Heart right ventricle (tissue), 16 donors: ENCODE results near the gene SUMF1. TPM values are rescaled to one million over a fixed set of nuclear protein-coding genes. Genes with fewer than 3 reads are reported as not detected.
A peak's percentile ranks its signal among the peaks of the same experiment; 100 is the strongest.

Experiments
- ATAC-seq, 8 donors: fragments of 200-7000 bp; cut with Tn5 transposase; one replicate each; pipeline ENCODE4 v1.9.1; 2020; ENCODE audit warnings: mild to moderate bottlenecking in 8 of 8, moderate library complexity in 8 of 8, moderate number of reproducible peaks in 1 of 8
- DNase-seq, 2 donors: peaks; one replicate each; pipeline ENCODE4 v3.0.0-alpha.2; 2020
- H3K27ac ChIP-seq, 10 donors: fragments of 200-600 bp; sonication (generic) in 2 of 10; one replicate each; pipeline versions ENCODE4 v1.5.0 to v1.8.0; 2020 to 2022; ENCODE audit warnings: mild to moderate bottlenecking in 3 of 10
- H3K27me3 ChIP-seq, 7 donors: fragments of 200-600 bp; one replicate each; pipeline ENCODE4 v1.8.0; 2021 to 2022; ENCODE audit warnings: mild to moderate bottlenecking in 2 of 7
- H3K36me3 ChIP-seq, 9 donors: fragments of 200-600 bp; sonication (generic) in 1 of 9; one replicate each; pipeline versions ENCODE4 v1.5.0 to v1.8.0; 2020 to 2022; ENCODE audit warnings: mild to moderate bottlenecking in 2 of 9
- H3K4me1 ChIP-seq, 9 donors: fragments of 200-600 bp; sonication (generic) in 1 of 9; one replicate each; pipeline versions ENCODE4 v1.5.0 to v1.8.0; 2020 to 2022; ENCODE audit warnings: mild to moderate bottlenecking in 4 of 9
- H3K4me3 ChIP-seq, 10 donors: fragments of 200-600 bp; sonication (generic) in 2 of 10; one replicate each; pipeline versions ENCODE4 v1.5.0 to v1.8.0; 2020 to 2022; ENCODE audit warnings: mild to moderate bottlenecking in 7 of 10, moderate library complexity in 2 of 10
- H3K9me3 ChIP-seq, 11 donors: fragments of 200-600 bp in 10 of 11; sonication (generic) in 2 of 11; one replicate each; pipeline versions ENCODE4 v1.5.0 to v1.8.0; 2013 to 2022; ENCODE audit warnings: mild to moderate bottlenecking in 2 of 11, control low read depth in 1 of 11, moderate library complexity in 1 of 11
- CTCF ChIP-seq, 9 donors: fragments of 200-600 bp; sonication (generic) in 2 of 9; IDR thresholded peaks; one replicate each; pipeline versions ENCODE4 v1.5.0 to v1.8.0; 2021 to 2022; ENCODE audit warnings: antibody characterized with exemption in 9 of 9, mild to moderate bottlenecking in 5 of 9, moderate library complexity in 1 of 9
- WGBS, 2 donors: extraction: QIAGEN DNeasy Blood & Tissue Kit; methylation state at CpG; one replicate each; pipeline ENCODE4 v1.1.7; 2013; ENCODE audit warnings: inconsistent platforms in 1 of 2; 5-methylcytosine and 5-hydroxymethylcytosine counted together
- intact Hi-C, 10 donors: fragments of 100-400 bp; cut with DNase I; formaldehyde crosslinking; loops; one replicate each; pipeline versions ENCODE4 v1.11.1 to v1.14.2; 2022
- polyA plus RNA-seq, 2 donors: library from polyadenylated mRNA; stranded (reverse); fragments of 200-250 nt; gene quantifications; one replicate each; pipeline ENCODE4 v1.2.3, GENCODE V29; 2013
- total RNA-seq, 10 donors: library from RNA; stranded (reverse); fragmentation: NEBNext Ultra II Directional in 3 of 10; extraction: Animal tissue kit (Norgen Biotek cat#: 25700) in 3 of 10; gene quantifications; one replicate each; pipeline versions ENCODE4 v1.2.1 to v1.2.4, GENCODE V29; 2021 to 2023
- donor health status: Arrhythmogenic right ventricular cardiomyopathy.
- donor health status: ischemic (EF 13 %, LVEDD 7.1; RV severe dilation, severe dysfunction).
- donor health status: healthy with polysubstance abuse.
- donor health status: DM: no; HTN: yes; CAD: no.
- donor health status: DM: no; HTN: no; CAD: no.
- donor health status: ischemic (EF 25% LVEDD 6.9; RV normal size, moderate dysfunction).
- donor health status: ischemic (EF 25% LVEDD 5.7; RV mildly dilated, moderate dysfunction).
- donor health status: healthy.
- donor health status: DM: yes; HTN: yes; CAD: no.
- donor health status: Ischemic cardiomyopathy.
- donor health status: ischemic (EF 35%, LVEDD 5.7; RV mildly dilated, moderate dysfunction).
- donor health status: nonischemic (EF 11% LVEDD 7.7; RV severe dilation, severe dysfunction).
- donor health status: DM: yes; HTN: yes; CAD: no.
- donor health status: PGD.
- donor health status: ischemic (EF 29% LVEDD 5.4; RV normal size, mild dysfunction).
- donor health status: nonischemic (EF 23%, LVEDD 6.1; RV moderate dilation, normal function).

The SUMF1 gene
- total and polyA plus RNA-seq, 12 donors = 3.7 to 15.1 (median 8.9) TPM

GRCh38 chr3:4505688-4506558, 38.9 kb upstream of the SUMF1 start:
- no peaks in the 10 kb centered on the region for H3K27me3 ChIP-seq
- H3K4me3 ChIP-seq = no peak overlapping the region
- no peak for DNase-seq
- WGBS, 2 donors = 91 to 93% methylated on average over 6 of the region's 6 CpGs
- H3K4me1 ChIP-seq = peaks cover 2 to 60% (median 27%) of the 10 kb centered on the region in 9 donors
- no peak for ATAC-seq
- peak overlapping the region in 2 of 10 donors; percentile 51 to 85 for H3K27ac ChIP-seq
- peaks cover 0 to 17% (median 0%) of the 10 kb centered on the region in 9 donors for H3K36me3 ChIP-seq
- intact Hi-C loops = loop anchor here in 1 of 10 donors (10.0 kb wide), 1 partner anchor 79 kb away; no protein-coding TSS in a partner anchor
- TF ChIP-seq CTCF (IDR thresholded peaks at IDR 0.05) = no peak
- H3K9me3 ChIP-seq = no peaks in the 10 kb centered on the region

- H3K4me1 ChIP-seq = peaks cover 2 to 60% (median 27%) of the 10 kb centered on the region in 9 donors
- intact Hi-C loops = loop anchor here in 1 of 10 donors (10.0 kb wide), 1 partner anchor 80 kb away; no protein-coding TSS in a partner anchor
- H3K27me3 ChIP-seq = no peaks in the 10 kb centered on the region
- H3K9me3 ChIP-seq = no peaks in the 10 kb centered on the region
- DNase-seq = no peak
- 46 to 47% methylated on average over 14 of the region's 14 CpGs for WGBS, 2 donors
- no peak for TF ChIP-seq CTCF (IDR thresholded peaks at IDR 0.05)
- H3K36me3 ChIP-seq = peaks cover 0 to 30% (median 0%) of the 10 kb centered on the region in 9 donors
- peak in 7 of 8 donors; percentile 11 to 70 (median 49) for ATAC-seq
- peak overlapping the region in 7 of 10 donors; percentile 12 to 35 (median 26) for H3K4me3 ChIP-seq
- H3K27ac ChIP-seq = peak overlapping the region in 9 of 10 donors; percentile 42 to 85 (median 51)
Measured at GRCh38 chr3:4504340-4505261, 37.5 kb upstream of the SUMF1 start.

- no peak for TF ChIP-seq CTCF (IDR thresholded peaks at IDR 0.05)
- Histone ChIP-seq H3K4me1 (peaks cover 2 to 56% (median 27%) of the 10 kb centered on the region in 9 donors), H3K9me3 (no peaks in the 10 kb centered on the region), H3K4me3 (no peak overlapping the region), H3K27ac (peak overlapping the region in 2 of 10 donors; percentile 69 to 85), H3K36me3 (peaks cover 0 to 39% (median 0%) of the 10 kb centered on the region in 9 donors), H3K27me3 (no peaks in the 10 kb centered on the region)
- no peak for DNase-seq
- ATAC-seq = no peak
- WGBS, 2 donors = 72 to 78% methylated on average over 5 of the region's 5 CpGs
- intact Hi-C loops = loop anchor here in 1 of 10 donors (10.0 kb wide), 1 partner anchor 82 kb away; no protein-coding TSS in a partner anchor
Measured at GRCh38 chr3:4503050-4503449, 36.0 kb upstream of the SUMF1 start.

GRCh38 chr3:4501927-4502326, 34.9 kb upstream of the SUMF1 start:
- no peaks in the 10 kb centered on the region for H3K9me3 ChIP-seq
- DNase-seq (no peak), ATAC-seq (no peak)
- peaks cover 0 to 49% (median 0%) of the 10 kb centered on the region in 9 donors for H3K36me3 ChIP-seq
- intact Hi-C loops = loop anchor here in 1 of 10 donors (10.0 kb wide), 1 partner anchor 83 kb away; no protein-coding TSS in a partner anchor
- no peak overlapping the region for H3K27ac ChIP-seq
- H3K4me1 ChIP-seq = peaks cover 2 to 56% (median 36%) of the 10 kb centered on the region in 9 donors
- H3K4me3 ChIP-seq = no peak overlapping the region
- no peak for TF ChIP-seq CTCF (IDR thresholded peaks at IDR 0.05)
- no peaks in the 10 kb centered on the region for H3K27me3 ChIP-seq
- WGBS, 2 donors = 80 to 84% methylated on average over 9 of the region's 9 CpGs
